HG03439 (cell line): Measurements from ENCODE around the gene MICOS13.

Experiments
- ATAC-seq: cut with Tn5 transposase; IDR thresholded peaks from one replicate; pipeline ENCODE4 v1.9.1; 2021; ENCODE audit warnings: mild to moderate bottlenecking, moderate library complexity; ENCODE audit not compliant: unreplicated experiment

Gene MICOS13

GRCh38 chr19:5671600-5671999 lies 8.7 kb downstream of the MICOS13 start:
- ATAC-seq: no peak

DNA sequence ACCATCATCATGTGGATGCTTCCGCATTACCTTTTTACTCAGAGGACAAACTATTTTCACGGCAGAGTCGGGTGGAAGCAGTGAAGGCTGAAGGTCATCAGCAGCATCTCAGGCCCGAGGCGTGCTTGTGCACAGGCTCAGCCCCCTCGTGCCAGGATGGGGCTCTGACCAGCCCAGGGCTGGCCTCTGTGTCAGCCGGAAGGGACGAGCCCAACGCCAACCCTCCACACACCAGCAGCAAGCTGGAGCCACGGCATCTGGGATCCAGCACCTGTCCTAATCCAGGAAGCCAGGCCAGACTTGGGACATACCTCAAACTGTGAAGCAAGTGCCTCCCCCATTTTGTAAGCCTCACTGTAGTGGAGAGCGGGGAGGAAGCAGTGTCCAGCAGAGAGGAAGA lies 11.1 kb downstream of the MICOS13 start:
- no peak for ATAC-seq

- no peak for ATAC-seq
Measured at GRCh38 chr19:5667751-5668271, 12.5 kb downstream of the MICOS13 start.

DNA sequence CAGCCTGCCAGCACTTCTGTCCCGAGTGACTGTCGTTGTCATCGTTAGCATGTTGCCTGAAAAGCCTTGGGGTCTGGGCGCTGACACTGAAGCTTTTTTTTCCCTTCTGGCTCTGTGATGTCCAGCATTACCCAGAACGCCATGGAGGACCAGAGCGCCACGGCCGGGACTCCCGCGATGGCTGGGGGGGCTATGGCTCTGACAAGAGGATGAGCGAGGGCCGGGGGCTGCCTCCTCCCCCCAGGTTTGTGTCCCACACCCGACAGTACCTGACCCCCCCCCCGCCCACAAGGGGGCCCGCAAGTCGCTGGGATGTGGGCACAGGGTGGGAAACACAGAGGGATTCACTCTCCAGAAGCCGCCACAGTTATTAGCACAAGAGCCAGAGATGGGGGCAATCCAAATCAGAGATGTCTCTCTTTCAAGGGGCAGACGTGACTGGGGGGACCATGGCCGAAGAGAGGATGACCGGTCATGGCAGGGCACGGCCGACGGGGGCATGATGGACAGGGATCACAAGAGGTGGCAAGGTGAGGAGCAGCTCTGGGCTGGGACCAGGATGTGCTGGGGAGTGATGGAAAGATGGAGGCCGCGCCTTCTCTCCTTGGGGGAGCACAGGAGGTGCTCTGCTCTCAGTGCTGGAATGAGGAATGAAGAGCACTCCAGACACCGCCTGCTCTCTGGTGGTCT lies 13.2 kb downstream of the MICOS13 start:
- ATAC-seq: no peak

DNA sequence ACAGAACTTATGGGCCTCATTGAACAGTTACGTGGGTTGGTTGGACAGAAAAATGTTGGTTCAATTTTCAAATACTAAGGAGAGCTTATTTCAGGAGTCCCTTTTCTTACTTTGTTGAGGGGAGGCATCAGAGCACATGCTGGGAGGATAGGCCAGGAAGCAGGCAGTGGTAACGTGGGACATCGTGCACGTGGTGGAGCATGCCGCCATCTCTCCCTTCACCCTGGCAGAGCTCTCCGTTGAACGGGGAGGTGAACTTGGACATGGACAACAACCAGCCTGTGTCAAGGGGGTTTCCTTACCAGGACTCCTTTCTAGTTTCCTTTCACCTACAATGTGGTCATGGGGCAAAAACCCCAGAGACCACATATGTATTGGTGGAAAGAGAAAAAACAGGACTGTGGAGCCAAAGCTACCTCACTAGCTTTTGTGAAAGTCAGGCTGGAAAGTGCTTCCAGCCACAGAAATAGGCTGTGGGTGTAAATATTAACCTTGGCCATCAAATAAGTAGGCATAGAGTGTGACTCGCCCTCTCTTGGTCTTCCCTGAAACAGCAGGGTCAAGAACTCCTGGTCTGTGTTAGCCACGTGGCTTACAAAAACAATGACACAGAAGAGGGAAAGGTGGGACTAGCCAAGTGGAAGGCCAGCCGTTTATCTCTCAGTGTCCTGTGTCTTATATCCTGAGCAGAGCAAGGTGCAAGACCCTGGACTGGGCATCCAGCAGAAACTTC lies 14.4 kb downstream of the MICOS13 start:
- no peak for ATAC-seq

DNA sequence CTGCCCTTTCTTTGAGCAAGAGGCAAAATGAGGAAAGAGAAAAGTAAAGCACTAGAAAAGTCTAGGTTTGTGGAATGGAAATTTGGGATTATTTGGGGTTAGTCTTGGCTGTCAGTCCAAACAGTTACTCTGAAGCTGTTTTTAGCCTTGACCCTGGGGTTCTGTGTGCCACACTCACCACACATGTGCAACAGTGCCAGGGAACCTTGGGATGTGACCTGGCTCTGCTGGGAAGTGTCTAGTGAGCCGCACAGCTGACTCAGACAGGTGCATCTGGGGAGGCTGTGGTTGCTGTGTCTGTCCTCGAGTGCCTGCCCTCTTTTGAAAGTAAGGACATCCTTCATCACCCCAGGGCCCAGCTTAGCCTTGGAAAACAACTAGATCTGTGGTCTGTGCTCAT lies 15.8 kb downstream of the MICOS13 start:
- no peak for ATAC-seq

DNA sequence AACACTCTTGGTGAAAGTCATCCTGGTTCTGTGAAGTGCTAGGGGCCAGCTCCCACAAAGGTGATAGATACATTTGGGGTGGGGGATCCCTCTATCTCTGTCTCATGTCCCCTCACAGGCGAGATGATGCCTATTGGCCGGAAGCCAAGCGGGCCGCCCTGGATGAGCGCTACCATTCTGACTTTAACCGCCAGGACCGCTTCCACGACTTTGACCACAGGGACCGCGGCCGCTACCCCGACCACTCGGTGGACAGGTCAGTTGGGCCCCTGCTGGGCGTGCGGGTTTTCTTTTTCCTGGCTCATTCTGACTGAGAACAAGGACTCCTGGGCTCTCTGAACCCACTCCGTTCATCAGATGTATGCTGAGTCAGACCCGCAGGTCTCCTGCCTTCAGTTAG lies 16.4 kb downstream of the MICOS13 start:
- ATAC-seq: no peak

DNA sequence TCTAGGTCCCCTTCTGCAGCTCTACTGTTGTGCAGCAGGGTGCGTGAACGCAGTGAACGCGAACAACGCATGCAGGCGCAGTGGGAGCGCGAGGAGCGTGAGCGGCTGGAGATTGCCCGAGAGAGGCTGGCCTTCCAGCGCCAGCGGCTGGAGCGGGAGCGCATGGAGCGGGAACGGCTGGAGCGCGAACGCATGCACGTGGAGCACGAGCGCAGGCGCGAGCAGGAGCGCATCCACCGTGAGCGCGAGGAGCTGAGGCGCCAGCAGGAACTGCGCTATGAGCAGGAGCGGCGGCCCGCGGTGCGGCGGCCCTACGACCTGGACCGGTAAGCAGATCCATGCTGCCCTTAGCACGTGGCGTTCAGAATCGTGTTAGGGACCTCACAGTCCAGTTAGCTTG lies 18.8 kb downstream of the MICOS13 start:
- no peak for ATAC-seq

DNA sequence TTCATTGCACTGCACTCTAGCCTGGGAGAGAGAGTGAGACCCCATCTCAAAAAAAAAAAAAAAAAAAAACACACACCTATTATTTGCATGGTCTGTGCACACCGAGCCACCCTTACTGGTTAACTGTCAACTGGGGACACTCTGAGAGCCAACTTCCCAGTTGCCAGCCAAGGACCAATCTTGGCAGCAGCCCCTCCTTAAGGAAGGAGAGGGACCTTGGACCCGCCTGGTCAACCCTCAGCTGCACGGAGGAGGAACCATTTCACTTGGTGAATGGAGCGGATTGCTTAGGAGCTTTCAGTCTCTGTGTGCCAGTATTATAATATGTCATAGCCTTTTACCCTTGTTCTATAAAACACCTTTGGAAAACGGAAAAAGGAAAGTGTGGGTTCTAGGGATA lies 24.9 kb downstream of the MICOS13 start:
- no peak for ATAC-seq

DNA sequence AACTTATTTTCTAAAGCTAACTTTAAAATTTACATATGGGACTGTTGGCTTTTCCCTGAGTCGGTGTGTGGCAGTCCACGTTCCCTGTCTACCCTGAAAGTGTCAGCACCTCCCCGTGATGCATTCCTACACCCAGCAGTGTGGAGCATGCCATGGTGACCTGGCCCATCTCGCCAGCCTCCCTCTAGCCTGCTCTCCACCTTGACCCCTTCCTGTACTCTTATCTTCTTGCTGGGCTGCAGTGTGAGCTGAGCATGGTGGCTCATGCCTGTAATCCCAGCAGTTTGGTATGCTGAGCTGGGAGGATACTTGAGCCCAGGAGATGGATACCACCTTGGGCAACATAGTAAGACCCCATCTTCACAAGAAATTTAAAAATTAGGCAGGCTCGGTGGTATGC lies 25.4 kb downstream of the MICOS13 start:
- no peak for ATAC-seq

- no peak for ATAC-seq
Measured at GRCh38 chr19:5652261-5652660, 28.1 kb downstream of the MICOS13 start.

- ATAC-seq: no peak
Measured at GRCh38 chr19:5651361-5651760, 29.0 kb downstream of the MICOS13 start.

GRCh38 chr19:5648464-5648863 lies 31.9 kb downstream of the MICOS13 start:
- no peak for ATAC-seq

- no peak for ATAC-seq
Measured at GRCh38 chr19:5646703-5647102, 33.6 kb downstream of the MICOS13 start.

DNA sequence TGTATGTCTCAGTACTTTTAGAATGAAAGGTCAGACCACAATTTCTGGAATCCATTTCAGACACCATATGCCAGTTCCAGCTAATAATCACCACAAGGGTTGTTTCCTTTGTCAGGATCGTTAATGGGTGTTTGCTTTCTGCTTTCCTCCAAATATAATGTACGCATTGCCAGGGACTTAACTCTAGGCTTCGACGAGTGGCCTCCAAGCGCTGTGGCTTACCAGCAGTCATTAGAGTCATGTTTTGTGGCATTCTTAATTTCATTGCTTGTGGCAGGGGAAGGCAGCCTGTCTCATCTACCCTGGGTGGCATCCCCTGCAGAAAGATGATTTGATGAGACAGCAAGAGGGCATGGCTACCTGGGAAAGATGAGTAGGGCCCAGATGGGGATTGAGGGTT lies 34.9 kb downstream of the MICOS13 start:
- no peak for ATAC-seq

DNA sequence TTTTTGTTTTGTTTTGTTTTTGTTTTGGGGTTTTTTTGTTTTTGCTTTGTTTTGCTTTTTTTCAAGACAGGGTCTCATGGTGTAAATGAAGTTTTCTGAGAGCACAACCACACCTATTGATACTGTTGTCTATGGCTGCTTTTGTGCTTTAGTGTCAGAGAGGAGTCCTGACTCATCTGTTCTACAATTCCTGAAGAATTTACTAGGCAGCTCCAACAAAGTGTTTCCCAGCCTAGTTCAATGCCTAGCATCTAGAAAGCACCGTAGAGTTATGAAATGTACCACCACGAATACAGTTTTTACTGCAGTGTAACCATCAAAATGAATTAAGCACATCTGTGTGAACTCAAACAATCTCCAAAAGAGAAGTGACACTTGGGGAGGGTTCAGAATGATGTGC lies 36.3 kb downstream of the MICOS13 start:
- no peak for ATAC-seq

GRCh38 chr19:5643060-5643459 lies 37.3 kb downstream of the MICOS13 start:
- ATAC-seq: no peak

- no peak for ATAC-seq
Measured at GRCh38 chr19:5642204-5642603, 38.1 kb downstream of the MICOS13 start.

DNA sequence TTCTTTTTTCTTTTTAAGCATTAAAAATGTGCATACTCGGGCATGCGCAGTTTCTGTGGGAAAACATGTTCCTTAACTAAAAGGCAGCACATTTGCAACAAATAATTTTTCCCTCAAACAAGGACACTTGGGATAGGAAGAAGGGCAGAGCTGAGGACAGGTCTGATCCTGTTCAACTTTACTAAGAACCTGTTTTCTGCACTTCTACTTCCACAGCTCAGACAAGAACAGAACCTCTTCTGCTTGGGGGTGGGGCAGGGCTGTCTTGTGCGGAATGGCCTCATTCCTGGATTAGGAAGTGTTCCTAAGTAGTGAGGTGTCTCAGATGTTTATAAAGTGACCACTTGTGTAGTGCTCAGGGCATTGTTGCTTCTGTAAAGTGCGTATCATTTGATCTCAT lies 39.1 kb downstream of the MICOS13 start:
- no peak for ATAC-seq

DNA sequence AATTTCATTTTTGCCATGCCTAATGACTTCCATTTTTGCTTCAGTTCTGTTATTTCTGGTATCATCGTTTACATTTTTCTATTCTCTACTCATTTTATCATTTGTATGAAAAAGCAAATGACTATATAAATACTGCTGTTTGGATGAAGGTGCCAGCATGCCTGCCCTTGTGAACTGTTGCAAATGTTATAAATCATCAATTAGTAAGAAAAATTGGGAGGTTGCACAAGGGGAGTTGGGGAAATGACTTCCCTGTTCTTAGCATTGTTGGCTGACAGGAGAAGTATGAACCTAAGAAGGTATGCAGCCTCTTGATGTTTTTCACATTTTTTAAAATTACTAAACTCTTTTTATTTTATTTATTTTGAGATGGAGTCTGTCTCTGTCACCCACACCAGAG lies 42.3 kb downstream of the MICOS13 start:
- ATAC-seq: no peak

DNA sequence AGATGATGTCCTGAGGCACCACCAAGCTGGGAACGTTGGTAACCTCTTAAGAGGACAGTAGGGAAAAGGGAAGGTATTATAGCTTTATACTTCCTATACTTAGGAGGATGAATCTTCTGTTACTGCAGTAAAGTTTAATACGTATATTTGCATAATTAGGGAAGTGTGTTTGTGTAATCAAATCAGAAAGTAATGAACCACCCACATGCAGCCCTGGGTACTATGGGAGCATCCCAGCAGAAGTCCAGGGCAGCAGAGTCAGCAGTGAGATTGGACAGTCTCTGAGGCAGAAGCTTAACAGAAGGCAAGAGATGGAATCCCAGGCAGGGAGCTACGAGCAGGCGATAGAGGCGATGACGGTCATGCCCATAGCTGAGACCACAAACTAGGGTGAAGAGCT lies 44.9 kb downstream of the MICOS13 start:
- ATAC-seq: no peak

DNA sequence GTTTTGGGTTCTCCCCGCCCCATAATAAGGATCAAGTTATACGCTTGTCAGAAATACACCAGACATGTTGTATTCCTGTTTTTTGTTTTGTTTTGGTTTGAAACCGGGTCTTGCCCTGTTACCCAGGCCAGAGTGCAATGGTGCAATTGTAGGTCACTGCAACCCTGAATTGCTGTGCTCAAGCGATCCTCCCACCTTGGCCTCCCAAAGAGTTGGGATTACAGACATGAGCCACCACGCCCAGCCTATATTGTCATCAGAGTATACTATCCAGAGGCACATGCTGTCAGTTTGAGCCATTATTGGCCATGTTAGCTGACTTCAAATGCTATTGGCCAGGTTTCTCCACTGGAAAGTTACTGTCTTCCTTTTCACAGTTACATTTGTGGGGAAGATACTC lies 47.7 kb downstream of the MICOS13 start:
- no peak for ATAC-seq

DNA sequence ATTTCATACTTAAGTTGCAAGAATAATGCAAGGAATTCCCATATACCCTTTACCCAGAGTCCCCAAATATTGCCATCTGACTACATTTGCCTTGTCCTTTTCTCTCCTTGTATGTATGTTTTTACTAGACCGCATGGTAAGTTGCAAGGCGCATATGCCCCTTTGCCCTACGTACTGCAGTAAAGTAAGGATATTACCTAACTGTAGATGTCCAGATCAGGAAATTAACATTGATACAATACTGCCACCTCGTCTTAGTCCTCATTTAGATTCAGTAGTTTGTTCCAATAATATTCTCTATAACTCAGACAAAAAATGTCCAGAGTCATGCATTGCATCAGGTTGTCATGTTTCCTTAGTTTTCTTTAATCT lies 48.1 kb downstream of the MICOS13 start:
- ATAC-seq: no peak
